ENCODE measurements around the gene MYOF. TPM values are rescaled to one million over a fixed set of nuclear protein-coding genes. Genes with fewer than 3 reads are reported as not detected.
A peak's percentile ranks its signal among the peaks of the same experiment; 100 is the strongest.
"Not testable (repeated sequence)": the region's sequence is repeated elsewhere in the genome, so short reads cannot be mapped to it uniquely, and the experiment has no call there.

MYOF gene
- total RNA-seq, 1 donor from 2014 or later: 32.5 TPM

DNA sequence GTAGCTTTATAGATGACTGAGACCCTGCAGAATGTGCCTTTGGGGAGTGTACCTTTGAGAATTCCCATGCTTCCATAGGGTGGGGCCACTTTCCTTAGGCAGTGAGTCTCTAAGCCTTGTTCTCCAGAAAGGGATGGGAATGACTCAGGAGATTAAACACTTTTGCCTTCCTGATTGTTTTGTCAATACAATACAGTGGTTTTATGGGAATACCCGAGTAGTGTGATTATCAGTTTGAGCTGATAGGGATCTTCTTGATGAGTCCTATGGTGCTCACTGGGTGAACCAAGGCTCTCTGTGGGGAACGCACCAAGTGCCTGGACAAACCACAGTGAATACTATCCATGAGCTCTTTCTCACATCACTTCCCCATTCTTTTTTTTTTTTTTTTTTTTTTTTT, 6.3 kb downstream of the MYOF start:
- H3K27ac Mint-ChIP-seq: no peak overlapping the region
- H3K9me3 Mint-ChIP-seq: no peaks in the 10 kb centered on the region
- DNase-seq (ENCODE audit: low spot score): no peak
- no peak overlapping the region for H3K4me3 Mint-ChIP-seq (ENCODE audit: low read depth)
- intact Hi-C loops (cut with micrococcal nuclease): no loop called here
- H3K4me1 Mint-ChIP-seq (ENCODE audit: low read depth): peaks cover 12% of the 10 kb centered on the region
- H3K36me3 Mint-ChIP-seq (ENCODE audit: low read depth): peaks cover 15% of the 10 kb centered on the region
- H3K27me3 Mint-ChIP-seq (ENCODE audit: low read depth): no peaks in the 10 kb centered on the region

DNA sequence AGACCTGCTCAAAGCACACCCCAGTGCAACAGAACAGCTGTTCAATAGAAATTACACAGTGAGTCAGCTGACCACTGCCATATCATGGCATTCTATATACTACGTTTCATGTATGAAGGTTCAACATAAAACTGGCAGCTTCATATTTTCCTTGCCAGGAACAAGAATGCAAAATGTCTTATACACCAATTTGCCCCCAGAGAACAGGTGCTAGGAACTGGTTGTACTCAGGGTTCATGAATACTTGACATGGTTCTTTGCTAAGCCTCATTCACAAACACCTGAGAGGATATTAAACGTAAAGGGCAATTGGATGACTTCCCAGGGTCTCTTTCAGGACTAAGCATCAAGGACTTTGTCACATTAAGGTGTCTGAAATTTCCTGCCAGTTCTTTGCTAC, 6.9 kb downstream of the MYOF start:
- peaks cover 3% of the 10 kb centered on the region for H3K9me3 Mint-ChIP-seq
- H3K4me3 Mint-ChIP-seq (ENCODE audit: low read depth): no peak overlapping the region
- H3K4me1 Mint-ChIP-seq (ENCODE audit: low read depth): peaks cover 12% of the 10 kb centered on the region
- H3K36me3 Mint-ChIP-seq (ENCODE audit: low read depth): peaks cover 15% of the 10 kb centered on the region
- H3K27me3 Mint-ChIP-seq (ENCODE audit: low read depth): no peaks in the 10 kb centered on the region
- intact Hi-C loops (cut with micrococcal nuclease): no loop called here
- DNase-seq (ENCODE audit: low spot score): no peak
- H3K27ac Mint-ChIP-seq: no peak overlapping the region

DNA sequence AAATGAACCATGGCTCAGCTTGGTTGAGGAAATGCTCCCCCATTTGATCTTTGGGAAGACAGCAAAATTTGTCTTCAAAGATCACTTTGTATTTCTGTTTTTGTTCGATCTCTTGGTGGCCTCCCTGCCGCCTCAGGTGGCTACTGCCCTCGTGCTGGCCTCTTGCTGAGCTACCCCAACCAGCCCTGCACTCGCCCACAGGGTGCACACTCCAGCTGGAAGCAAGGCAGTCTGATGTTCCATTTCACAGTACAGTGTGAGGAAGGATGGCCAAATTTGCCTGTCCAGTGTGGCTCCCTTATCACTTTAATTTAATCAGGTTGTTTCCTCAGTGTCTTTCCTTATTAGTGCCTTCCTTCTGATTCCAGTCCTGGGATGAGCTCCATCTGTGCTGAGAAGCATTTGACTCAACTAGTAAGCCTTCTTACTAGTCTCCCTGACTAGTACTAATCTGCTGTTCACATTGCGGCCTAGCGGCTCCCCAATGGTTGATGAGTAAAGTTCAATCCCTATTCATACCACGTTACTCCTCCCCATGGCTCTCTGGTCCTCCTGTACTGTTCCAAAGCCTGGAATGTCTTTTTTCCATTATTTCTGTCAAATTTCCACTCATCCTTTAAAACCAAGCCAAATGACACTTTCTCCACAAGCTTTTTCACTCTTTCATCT, 8.2 kb downstream of the MYOF start:
- no peak overlapping the region for H3K4me3 Mint-ChIP-seq (ENCODE audit: low read depth)
- peaks cover 3% of the 10 kb centered on the region for H3K4me1 Mint-ChIP-seq (ENCODE audit: low read depth)
- peaks cover 3% of the 10 kb centered on the region for H3K9me3 Mint-ChIP-seq
- H3K27me3 Mint-ChIP-seq (ENCODE audit: low read depth): no peaks in the 10 kb centered on the region
- H3K36me3 Mint-ChIP-seq (ENCODE audit: low read depth): peaks cover 13% of the 10 kb centered on the region
- no peak overlapping the region for H3K27ac Mint-ChIP-seq
- no peak for DNase-seq (ENCODE audit: low spot score)
- intact Hi-C loops (cut with micrococcal nuclease): no loop called here

DNA sequence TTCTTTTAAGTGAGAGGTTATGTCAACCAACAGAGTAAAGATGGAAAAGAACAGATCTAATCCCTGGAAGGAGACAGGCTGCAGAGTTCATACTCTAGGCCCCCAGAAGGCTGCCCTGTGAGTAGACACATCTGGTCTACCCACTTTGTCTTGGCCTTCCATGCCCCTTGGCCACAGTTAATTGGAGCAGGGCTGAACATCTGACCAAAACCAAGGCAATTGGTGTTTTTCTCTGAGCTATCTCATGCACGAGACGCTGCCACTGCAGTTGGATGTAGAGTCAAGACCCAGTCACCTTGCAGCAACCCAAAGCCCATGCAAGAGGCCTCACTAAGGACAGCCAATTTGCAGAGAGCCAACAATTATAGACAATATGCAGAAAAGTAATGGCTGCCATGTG, 9.0 kb downstream of the MYOF start:
- peaks cover 8% of the 10 kb centered on the region for H3K4me1 Mint-ChIP-seq (ENCODE audit: low read depth)

DNA sequence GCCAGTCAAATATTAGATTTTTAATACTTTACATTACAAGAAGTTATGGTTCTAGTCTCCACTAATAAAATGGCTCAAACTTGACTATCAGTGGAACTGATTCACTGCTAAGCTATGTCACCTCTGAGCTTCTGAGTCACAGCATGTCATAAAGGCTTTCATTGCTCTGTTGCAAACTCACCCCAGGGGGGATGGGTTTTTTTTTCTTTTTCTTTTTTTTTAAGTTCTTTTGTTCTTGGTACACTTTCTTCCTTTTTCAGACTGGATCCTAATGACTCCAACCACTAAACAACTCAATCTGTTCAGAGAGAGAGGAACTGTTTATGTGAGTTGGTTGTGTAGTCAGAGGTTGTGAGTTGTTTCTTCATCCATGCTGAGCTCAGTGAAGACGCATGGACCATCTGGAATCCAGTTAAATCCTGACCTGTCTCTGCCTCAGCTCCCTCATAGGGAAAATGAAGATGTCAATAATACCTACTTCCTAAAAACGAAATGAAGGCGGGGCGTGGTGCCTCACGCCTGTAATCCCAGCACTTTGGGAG, 11.0 kb downstream of the MYOF start:
- DNase-seq (ENCODE audit: low spot score): no peak
- Mint-ChIP-seq H3K9me3 (peaks cover 3% of the 10 kb centered on the region), H3K27me3 (ENCODE audit: low read depth) (no peaks in the 10 kb centered on the region), H3K4me3 (ENCODE audit: low read depth) (no peak overlapping the region), H3K4me1 (ENCODE audit: low read depth) (peaks cover 9% of the 10 kb centered on the region), H3K27ac (peak overlapping the region; percentile 22), H3K36me3 (ENCODE audit: low read depth) (peaks cover 19% of the 10 kb centered on the region)
- intact Hi-C loops (cut with micrococcal nuclease): no loop called here

More for the DNA sequence above, 9.0 kb downstream of the MYOF start:
- H3K4me3 Mint-ChIP-seq (ENCODE audit: low read depth): no peak overlapping the region
- H3K36me3 Mint-ChIP-seq (ENCODE audit: low read depth): peaks cover 18% of the 10 kb centered on the region
- no peak for DNase-seq (ENCODE audit: low spot score)
- peaks cover 3% of the 10 kb centered on the region for H3K9me3 Mint-ChIP-seq
- H3K27me3 Mint-ChIP-seq (ENCODE audit: low read depth): no peaks in the 10 kb centered on the region
- intact Hi-C loops (cut with micrococcal nuclease): no loop called here
- no peak overlapping the region for H3K27ac Mint-ChIP-seq

DNA sequence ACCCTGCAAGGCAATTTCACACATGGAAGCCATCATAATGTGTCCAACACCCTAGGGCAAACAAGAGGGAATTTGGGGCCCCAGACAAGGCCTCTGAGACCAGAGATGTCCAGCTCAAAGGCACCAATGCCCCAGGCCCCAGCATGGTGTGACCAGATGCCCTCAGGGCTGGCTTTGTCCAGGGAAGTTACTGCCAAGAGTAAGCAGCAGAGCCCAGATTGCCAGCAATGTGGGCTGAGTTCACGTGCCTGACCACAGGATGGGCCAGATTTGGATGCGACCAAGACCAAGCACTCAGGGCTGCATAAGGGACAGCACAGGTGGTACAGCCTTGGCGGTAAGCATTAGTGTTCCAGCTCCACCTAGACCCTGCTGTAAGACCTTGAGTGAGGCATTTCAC, 12.7 kb downstream of the MYOF start:
- intact Hi-C loops (cut with micrococcal nuclease): no loop called here
- Mint-ChIP-seq H3K36me3 (ENCODE audit: low read depth) (peaks cover 19% of the 10 kb centered on the region), H3K9me3 (peaks cover 3% of the 10 kb centered on the region), H3K27me3 (ENCODE audit: low read depth) (no peaks in the 10 kb centered on the region), H3K27ac (no peak overlapping the region), H3K4me1 (ENCODE audit: low read depth) (peaks cover 7% of the 10 kb centered on the region), H3K4me3 (ENCODE audit: low read depth) (no peak overlapping the region)
- DNase-seq (ENCODE audit: low spot score): no peak

DNA sequence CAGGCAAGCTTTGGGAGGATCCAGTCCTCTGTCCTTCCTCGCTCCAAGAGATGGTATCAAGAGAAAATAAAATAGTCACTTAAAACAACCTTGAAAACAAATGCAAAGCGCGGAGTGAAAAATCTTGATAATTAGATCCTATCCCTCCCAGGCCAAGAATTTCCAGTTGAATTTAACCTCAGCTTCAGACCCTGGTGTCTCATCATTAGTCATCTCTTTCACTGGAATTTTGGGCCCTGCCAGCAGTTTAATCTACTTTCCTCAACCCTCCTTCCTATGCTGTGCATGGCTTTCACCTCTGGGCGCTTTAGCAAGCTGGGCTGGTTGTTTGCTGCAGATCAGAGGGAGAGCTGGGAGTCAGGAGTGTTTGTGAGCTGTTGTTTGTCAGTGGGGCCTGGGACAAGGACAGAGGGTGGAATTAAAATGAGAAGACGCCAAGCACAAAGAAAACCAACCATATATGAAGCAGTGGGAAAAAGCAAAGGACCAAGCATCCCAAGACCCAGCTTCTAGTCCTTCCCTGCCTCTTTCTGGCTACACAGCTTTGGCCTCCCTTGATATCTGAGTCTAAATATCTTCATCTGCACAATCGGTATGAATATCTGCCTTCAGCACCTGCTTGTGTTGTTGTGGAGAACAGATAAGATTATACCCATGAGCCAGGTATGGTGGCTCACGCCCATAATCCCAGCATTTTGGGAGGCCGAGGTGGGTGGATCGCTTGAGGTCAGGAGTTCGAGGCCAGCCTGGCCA, 13.5 kb downstream of the MYOF start:
- H3K4me3 Mint-ChIP-seq (ENCODE audit: low read depth): no peak overlapping the region
- no peak overlapping the region for H3K27ac Mint-ChIP-seq
- H3K27me3 Mint-ChIP-seq (ENCODE audit: low read depth): no peaks in the 10 kb centered on the region
- DNase-seq (ENCODE audit: low spot score): no peak
- peaks cover 3% of the 10 kb centered on the region for H3K9me3 Mint-ChIP-seq
- peaks cover 12% of the 10 kb centered on the region for H3K4me1 Mint-ChIP-seq (ENCODE audit: low read depth)
- intact Hi-C loops (cut with micrococcal nuclease): no loop called here
- H3K36me3 Mint-ChIP-seq (ENCODE audit: low read depth): peaks cover 19% of the 10 kb centered on the region

DNA sequence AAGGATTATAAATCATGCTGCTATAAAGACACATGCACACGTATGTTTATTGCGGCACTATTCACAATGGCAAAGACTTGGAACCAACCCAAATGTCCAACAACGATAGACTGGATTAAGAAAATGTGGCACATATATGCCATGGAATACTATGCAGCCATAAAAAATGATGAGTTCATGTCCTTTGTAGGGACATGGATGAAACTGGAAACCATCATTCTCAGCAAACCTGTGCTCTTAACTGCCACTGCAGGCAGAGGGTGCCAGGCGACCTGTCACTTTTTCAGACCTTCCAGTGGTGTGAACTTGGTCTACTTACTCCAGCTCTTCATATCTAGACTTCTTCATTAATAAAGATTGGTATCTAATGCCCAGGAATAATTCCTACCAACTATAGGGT, 14.5 kb downstream of the MYOF start:
- H3K4me3 Mint-ChIP-seq (ENCODE audit: low read depth); DNase-seq (ENCODE audit: low spot score); H3K9me3 Mint-ChIP-seq; intact Hi-C loops (cut with micrococcal nuclease); H3K27me3 Mint-ChIP-seq (ENCODE audit: low read depth); H3K27ac Mint-ChIP-seq: not testable (repeated sequence)
- Mint-ChIP-seq H3K36me3 (ENCODE audit: low read depth) (peaks cover 16% of the 10 kb centered on the region), H3K4me1 (ENCODE audit: low read depth) (peaks cover 16% of the 10 kb centered on the region)

DNA sequence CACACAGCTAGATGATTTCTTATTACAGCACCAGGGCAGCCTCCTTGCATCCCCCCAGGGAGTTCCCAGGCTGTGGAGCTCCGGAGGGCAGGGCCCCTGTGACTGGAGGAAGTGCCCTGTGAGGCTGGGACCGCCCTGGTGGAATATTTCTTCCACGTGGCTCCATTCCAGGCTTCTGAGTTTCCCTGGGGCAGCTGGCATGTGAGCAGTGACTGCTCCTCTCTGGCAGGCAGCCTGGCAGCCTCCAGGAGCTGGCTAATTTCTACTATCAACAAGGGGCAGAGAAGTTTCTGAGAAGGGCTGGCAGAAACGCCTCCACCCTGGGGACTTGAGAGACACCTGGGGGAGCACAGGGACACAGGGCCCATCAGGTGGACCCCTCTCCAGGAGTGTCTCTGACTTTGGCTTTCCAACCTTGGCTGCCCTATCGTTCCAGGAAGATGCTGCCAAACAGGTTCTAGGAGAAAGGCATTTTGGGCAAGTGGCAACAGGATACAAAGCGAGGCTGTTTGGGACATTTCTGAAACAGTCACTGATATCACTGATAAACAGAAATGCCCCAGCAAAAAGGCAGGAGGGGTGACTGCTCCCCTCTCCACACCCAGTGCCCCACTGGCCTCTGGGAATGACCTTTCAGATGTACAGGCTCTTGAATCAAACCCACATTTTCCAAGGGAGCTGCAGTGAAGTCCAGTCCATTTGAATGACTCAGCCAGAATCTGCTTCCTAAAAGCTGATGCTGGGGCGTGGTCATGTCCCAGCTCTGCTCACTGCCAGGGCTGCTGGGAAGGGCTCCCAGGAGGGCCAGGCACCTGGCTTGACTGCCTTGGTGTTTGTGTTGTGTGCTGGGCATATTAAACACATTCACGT, 16.1 kb downstream of the MYOF start:
- intact Hi-C loops (cut with micrococcal nuclease): no loop called here
- Mint-ChIP-seq H3K27ac (no peak overlapping the region), H3K36me3 (ENCODE audit: low read depth) (peaks cover 10% of the 10 kb centered on the region), H3K4me3 (ENCODE audit: low read depth) (no peak overlapping the region), H3K4me1 (ENCODE audit: low read depth) (peaks cover 25% of the 10 kb centered on the region), H3K9me3 (peaks cover 3% of the 10 kb centered on the region), H3K27me3 (ENCODE audit: low read depth) (no peaks in the 10 kb centered on the region)
- no peak for DNase-seq (ENCODE audit: low spot score)

DNA sequence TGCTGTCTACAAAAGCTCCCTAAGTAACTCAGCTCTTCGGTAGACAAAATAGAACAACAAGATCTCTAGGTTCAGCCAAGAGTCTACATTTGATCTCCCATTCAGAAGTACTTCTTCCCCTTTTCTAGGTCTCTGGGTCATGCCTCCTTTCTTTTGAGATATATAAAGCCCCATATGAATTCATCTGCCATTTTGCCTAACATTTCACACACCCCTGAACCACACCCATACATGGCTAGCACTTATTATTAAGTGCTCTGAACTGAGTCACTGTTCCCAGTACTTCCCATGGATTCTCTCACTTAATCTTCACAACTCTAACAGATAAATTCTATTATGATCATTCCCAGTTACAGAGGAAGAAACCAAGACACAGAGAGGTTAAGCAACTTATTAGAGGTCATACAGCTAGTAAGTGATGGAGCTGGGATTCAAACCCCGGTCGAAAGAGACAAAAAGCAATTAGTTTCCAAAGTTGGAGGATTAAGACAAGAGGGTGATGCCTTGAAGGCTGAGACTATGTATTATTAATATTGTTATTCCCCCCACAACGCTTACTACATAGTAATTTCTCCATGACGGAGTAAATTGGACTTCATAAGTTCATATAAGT, 17.3 kb downstream of the MYOF start:
- Mint-ChIP-seq H3K36me3 (ENCODE audit: low read depth) (peaks cover 14% of the 10 kb centered on the region), H3K9me3 (no peaks in the 10 kb centered on the region), H3K4me1 (ENCODE audit: low read depth) (peaks cover 27% of the 10 kb centered on the region), H3K4me3 (ENCODE audit: low read depth) (no peak overlapping the region), H3K27me3 (ENCODE audit: low read depth) (no peaks in the 10 kb centered on the region), H3K27ac (no peak overlapping the region)
- no peak for DNase-seq (ENCODE audit: low spot score)
- intact Hi-C loops (cut with micrococcal nuclease): no loop called here

DNA sequence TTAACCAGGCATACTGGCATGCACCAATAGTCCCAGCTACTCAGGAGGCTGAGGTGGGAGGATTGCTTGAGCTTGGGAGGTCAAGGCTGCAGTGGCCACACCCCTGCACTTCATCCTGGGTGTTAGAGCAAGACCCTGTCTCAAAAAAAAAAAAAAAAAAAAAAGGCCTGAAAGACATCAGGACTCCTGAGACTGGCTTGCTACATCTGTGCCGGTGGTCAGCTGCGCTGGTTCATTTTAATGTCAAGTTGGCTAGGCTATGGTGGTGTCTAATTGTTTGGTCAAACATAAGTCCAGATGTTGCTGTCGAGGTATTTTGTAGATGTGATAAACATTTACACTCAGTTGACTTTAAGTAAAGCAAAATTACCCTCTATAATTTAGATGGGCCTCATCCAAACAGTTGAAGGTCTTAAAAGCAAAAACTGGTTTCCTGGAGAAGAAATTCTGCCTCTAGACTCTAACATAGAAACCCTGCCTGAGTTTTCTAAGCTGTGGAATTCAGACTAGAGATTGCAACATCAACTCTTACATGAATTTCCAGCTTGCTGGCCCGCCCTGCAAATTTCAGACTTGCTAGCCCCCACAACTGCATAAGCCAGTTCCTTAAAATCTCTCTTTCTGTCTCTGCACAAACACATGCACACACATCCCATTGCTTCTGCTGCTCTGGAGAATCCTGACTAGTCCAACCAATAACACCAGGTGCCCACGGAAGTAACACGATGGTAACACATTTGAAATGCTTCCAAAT, 18.2 kb downstream of the MYOF start:
- Mint-ChIP-seq H3K27ac (peak overlapping the region; percentile 7), H3K36me3 (ENCODE audit: low read depth) (peaks cover 15% of the 10 kb centered on the region), H3K4me3 (ENCODE audit: low read depth) (no peak overlapping the region), H3K4me1 (ENCODE audit: low read depth) (peaks cover 30% of the 10 kb centered on the region), H3K9me3 (no peaks in the 10 kb centered on the region), H3K27me3 (ENCODE audit: low read depth) (no peaks in the 10 kb centered on the region)
- intact Hi-C loops (cut with micrococcal nuclease): no loop called here
- DNase-seq (ENCODE audit: low spot score): no peak

DNA sequence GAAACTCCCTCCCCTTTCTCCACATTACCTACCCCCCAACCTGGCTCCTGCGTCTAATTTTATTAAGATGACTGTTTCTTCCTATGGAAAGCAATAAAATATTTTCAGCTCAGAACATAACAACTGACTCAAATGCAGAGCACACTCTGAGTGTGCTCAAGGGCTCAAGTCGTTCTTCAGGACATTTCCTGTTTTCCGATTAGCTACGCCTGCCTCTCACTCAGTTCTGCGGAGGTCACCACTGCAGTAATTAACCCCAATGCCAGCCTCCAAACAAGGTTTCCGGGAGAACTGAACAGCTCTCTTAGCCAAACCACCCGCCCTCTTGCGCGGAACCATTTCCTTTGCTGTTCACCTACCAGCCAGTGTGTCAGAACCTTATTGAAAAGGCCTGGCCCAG, 19.3 kb downstream of the MYOF start:
- H3K27me3 Mint-ChIP-seq (ENCODE audit: low read depth): no peaks in the 10 kb centered on the region
- no peak for DNase-seq (ENCODE audit: low spot score)
- intact Hi-C loops (cut with micrococcal nuclease): no loop called here
- peaks cover 25% of the 10 kb centered on the region for H3K4me1 Mint-ChIP-seq (ENCODE audit: low read depth)
- no peaks in the 10 kb centered on the region for H3K9me3 Mint-ChIP-seq
- H3K4me3 Mint-ChIP-seq (ENCODE audit: low read depth): no peak overlapping the region
- peak overlapping the region; percentile 29 for H3K27ac Mint-ChIP-seq
- peaks cover 7% of the 10 kb centered on the region for H3K36me3 Mint-ChIP-seq (ENCODE audit: low read depth)

All from activated T-helper 2 cell treated with anti-CD3 and anti-CD28 coated beads, Interferon-gamma antibody, Interleukin-2, Interleukin-4, amounts not matched to agents 10 μg/mL and 5 μg/mL and 100 μg/mL, durations not matched to agents 14 hours and 24 hours and 36 hours (primary cell).